Brain microvascular endothelial cell (primary cell): ENCODE results near the gene RIMBP2.

Experiments
- DNase-seq: peaks from one replicate; pipeline ENCODE4 v3.0.0-alpha.2; 2020
- H3K27ac ChIP-seq: fragments of 250-450 bp; sonication (Bioruptor Pico); 2 replicates; pipeline ENCODE4 v1.5.1; 2020; ENCODE audit warnings: mild to moderate bottlenecking, moderate library complexity
- H3K27me3 ChIP-seq: fragments of 250-450 bp; sonication (Bioruptor Pico); replicated peaks from 2 replicates; pipeline ENCODE4 v1.5.1; 2020; ENCODE audit warnings: mild to moderate bottlenecking
- H3K36me3 ChIP-seq: fragments of 250-450 bp; sonication (Bioruptor Pico); replicated peaks from 2 replicates; pipeline ENCODE4 v1.5.1; 2020; ENCODE audit warnings: mild to moderate bottlenecking
- H3K4me3 ChIP-seq: 2 replicates; pipeline ENCODE4 v1.5.1; 2011; ENCODE audit warnings: low read depth, mild to moderate bottlenecking, control low read depth, low read length, moderate library complexity
- CTCF ChIP-seq: IDR thresholded peaks from 2 replicates; pipeline ENCODE4 v1.5.1; 2011; ENCODE audit warnings: low read depth, mild to moderate bottlenecking, moderate library complexity, low read length, control low read depth, inconsistent platforms; ENCODE audit errors: missing control alignments
- in situ Hi-C: cut with HindIII; loops from 2 replicates; pipeline ENCODE4 v1.10.0; 2017; ENCODE audit warnings: low sequenced_read_pairs, low pct_ligation_motif_present

The RIMBP2 gene

DNA sequence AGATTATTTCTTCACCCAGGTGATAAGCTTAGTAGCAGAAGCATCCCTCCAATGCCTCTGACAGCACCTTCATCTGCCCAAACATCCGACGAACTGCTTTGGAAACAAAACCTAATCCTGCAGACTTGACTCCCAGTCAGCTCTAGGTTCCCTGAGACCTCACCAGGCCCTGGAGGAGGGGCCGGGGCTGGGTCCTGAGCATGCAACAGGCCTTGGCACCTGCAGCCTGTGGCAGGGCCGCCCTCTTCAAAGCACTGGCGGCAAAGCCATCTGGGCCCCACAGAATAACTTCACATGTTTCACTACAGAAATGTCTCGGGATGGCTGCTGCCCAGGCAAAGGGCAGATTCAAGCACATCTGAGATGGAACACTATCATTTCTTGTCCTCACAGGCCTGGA is 245.1 kb downstream of the RIMBP2 start:
- no peak for DNase-seq
- TF ChIP-seq CTCF: no peak
- H3K27ac ChIP-seq: no peak overlapping the region
- no peak overlapping the region for H3K4me3 ChIP-seq
- no peaks in the 10 kb centered on the region for H3K27me3 ChIP-seq
- H3K36me3 ChIP-seq: no peaks in the 10 kb centered on the region
- in situ Hi-C loops: no loop called here

- no peak for TF ChIP-seq CTCF
- in situ Hi-C loops: no loop called here
- Histone ChIP-seq H3K36me3 (no peaks in the 10 kb centered on the region), H3K4me3 (no peak overlapping the region), H3K27ac (no peak overlapping the region), H3K27me3 (no peaks in the 10 kb centered on the region)
- DNase-seq: no peak
These were observed 246.5 kb downstream of the RIMBP2 start for GRCh38 chr12:130469552-130469951.

- no peaks in the 10 kb centered on the region for H3K36me3 ChIP-seq
- no peak overlapping the region for H3K4me3 ChIP-seq
- no peak for DNase-seq
- TF ChIP-seq CTCF: no peak
- in situ Hi-C loops: no loop called here
- no peaks in the 10 kb centered on the region for H3K27me3 ChIP-seq
- H3K27ac ChIP-seq: no peak overlapping the region
These were observed 247.3 kb downstream of the RIMBP2 start for GRCh38 chr12:130468700-130469245.

GRCh38 chr12:130468186-130468585 is 247.9 kb downstream of the RIMBP2 start:
- Histone ChIP-seq H3K4me3 (no peak overlapping the region), H3K36me3 (no peaks in the 10 kb centered on the region), H3K27me3 (no peaks in the 10 kb centered on the region), H3K27ac (no peak overlapping the region)
- in situ Hi-C loops: no loop called here
- TF ChIP-seq CTCF: no peak
- no peak for DNase-seq

DNA sequence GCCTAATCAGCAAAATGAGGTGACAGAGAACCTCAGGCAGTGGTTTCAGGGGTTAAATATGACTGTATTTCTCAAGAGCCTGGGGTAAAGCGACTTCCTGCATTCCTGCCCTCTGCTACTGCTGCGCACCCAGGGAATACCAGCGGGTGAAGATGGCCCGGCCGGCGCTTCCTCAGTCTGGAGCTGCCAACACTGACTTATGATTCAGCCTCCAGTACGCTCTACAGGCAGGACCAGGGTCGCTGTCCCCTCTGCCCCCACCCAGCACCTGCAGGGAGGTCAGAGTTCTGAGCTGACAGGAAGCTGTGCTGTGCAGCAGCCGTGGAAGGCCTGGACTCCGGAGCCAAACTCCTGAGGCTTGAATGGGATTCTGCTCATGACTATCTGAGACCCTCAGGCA is 250.5 kb downstream of the RIMBP2 start:
- TF ChIP-seq CTCF: no peak
- no peak for DNase-seq
- H3K27ac ChIP-seq: no peak overlapping the region
- no peaks in the 10 kb centered on the region for H3K27me3 ChIP-seq
- H3K36me3 ChIP-seq: no peaks in the 10 kb centered on the region
- H3K4me3 ChIP-seq: no peak overlapping the region
- in situ Hi-C loops: no loop called here

- in situ Hi-C loops: no loop called here
- no peak for TF ChIP-seq CTCF
- Histone ChIP-seq H3K27ac (no peak overlapping the region), H3K4me3 (no peak overlapping the region), H3K27me3 (no peaks in the 10 kb centered on the region), H3K36me3 (no peaks in the 10 kb centered on the region)
- no peak for DNase-seq
These were observed 251.1 kb downstream of the RIMBP2 start for GRCh38 chr12:130465046-130465445.
